Activated naive CD8-positive, alpha-beta T cell treated with anti-CD3 and anti-CD28 coated beads, Interleukin-2, amount 10 ng/mL, durations not matched to agents 7 days and 5 days (primary cell): ENCODE data around the gene IQCM. TPM values are rescaled to one million over a fixed set of nuclear protein-coding genes. Genes with fewer than 3 reads are reported as not detected.

ENCODE experiments used
- ATAC-seq: fragments of 150-1000 bp; cut with Tn5 transposase; one replicate; pipeline ENCODE4 v1.10.0; 2021; ENCODE audit warnings: low read depth, moderate library complexity
- POLR2A ChIA-PET: fragments of 350-600 bp; sonication (Branson Sonifier 250); formaldehyde crosslinking; loops from one replicate; lab custom pipeline; 2021; ENCODE audit warnings: antibody characterized with exemption; lab: Charles Lee
- DNase-seq: peaks from one replicate; pipeline ENCODE4 v3.0.0; 2021
- H3K27ac Mint-ChIP-seq: one replicate; pipeline ENCODE4 v1.8.0; 2022; ENCODE audit warnings: mild to moderate bottlenecking, mixed read lengths
- H3K27me3 Mint-ChIP-seq: one replicate; pipeline ENCODE4 v1.8.0; 2022; ENCODE audit warnings: mild to moderate bottlenecking, moderate library complexity, mixed read lengths
- H3K36me3 Mint-ChIP-seq: one replicate; pipeline ENCODE4 v1.8.0; 2021; ENCODE audit warnings: mild to moderate bottlenecking, mixed read lengths
- H3K4me1 Mint-ChIP-seq: one replicate; pipeline ENCODE4 v1.8.0; 2021; ENCODE audit warnings: mixed read lengths
- H3K4me3 Mint-ChIP-seq: one replicate; pipeline ENCODE4 v1.8.0; 2022; ENCODE audit warnings: mild to moderate bottlenecking, moderate library complexity, mixed read lengths
- H3K9me3 Mint-ChIP-seq: one replicate; pipeline ENCODE4 v1.8.0; 2021; ENCODE audit warnings: mixed read lengths
- total RNA-seq, 2 experiments: library from RNA; stranded (reverse); gene quantifications; one replicate each; pipeline ENCODE4 v1.2.3, GENCODE V29; 2021

The IQCM gene
- total RNA-seq, 2 experiments from 2014 or later: not detected

DNA sequence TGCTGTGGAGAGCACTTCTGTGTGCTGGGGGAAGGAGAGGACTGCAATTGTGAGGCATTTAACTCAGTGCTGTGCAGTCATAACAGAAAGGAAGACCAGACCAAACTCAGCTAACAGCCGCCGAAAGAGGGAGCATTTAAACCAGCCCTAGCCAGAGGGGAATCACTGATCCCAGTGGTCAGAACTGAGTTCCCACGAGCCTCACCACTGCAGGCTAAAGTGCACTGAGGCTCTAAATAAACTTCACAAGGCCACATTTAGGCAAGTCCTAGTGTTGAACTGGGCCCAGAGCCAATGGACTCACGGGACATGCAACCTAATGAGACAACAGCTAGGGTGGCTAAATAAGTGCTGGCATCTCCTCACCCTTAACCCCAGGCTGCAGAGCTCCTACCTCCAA lies 20.4 kb downstream of the IQCM start:
- Mint-ChIP-seq H3K27ac (no peak overlapping the region), H3K4me1 (no peaks in the 10 kb centered on the region), H3K9me3 (no peaks in the 10 kb centered on the region), H3K4me3 (no peak overlapping the region), H3K27me3 (no peaks in the 10 kb centered on the region), H3K36me3 (no peaks in the 10 kb centered on the region)
- DNase-seq (no peak), ATAC-seq (no peak)
- POLR2A ChIA-PET: no interaction called here

DNA sequence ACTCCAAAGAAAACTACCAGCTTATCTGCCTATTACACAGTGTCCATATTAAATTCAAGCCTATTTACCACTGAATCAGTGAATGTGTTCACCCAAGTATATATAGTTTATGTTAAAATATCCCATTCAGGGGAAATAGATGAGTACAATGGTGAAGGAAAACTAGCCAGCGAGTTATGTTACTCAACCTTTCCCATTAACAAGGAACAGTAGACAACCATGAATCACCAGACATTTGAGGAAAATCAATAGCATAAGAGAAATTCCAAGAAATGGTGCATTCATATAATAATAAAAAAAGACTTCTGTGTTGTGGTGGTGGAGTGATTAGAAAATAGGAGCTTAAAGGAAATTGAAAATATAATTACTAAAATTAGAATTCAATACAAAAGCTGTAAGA lies 21.3 kb downstream of the IQCM start:
- no peak for DNase-seq
- Mint-ChIP-seq H3K27me3 (no peaks in the 10 kb centered on the region), H3K4me1 (no peaks in the 10 kb centered on the region), H3K9me3 (no peaks in the 10 kb centered on the region), H3K36me3 (no peaks in the 10 kb centered on the region), H3K27ac (no peak overlapping the region), H3K4me3 (no peak overlapping the region)
- no peak for ATAC-seq
- POLR2A ChIA-PET: no interaction called here

DNA sequence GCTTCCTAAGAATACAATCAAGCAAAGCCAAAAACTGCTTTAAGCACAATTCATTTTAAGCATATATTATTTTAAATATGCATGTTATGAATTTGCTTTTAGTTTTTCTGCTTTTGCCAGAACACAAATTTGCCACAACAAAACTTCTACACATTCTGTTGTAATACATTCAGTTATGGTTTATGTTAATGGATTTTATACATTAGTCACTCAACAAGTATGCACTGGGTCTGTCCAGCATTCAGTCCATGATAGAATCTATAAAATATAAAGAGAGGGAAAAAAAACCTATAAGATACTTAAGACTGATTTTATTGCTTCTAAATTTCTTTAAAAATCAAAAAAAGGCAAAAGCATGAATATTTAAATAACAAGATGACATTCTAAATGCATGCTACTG lies 22.2 kb downstream of the IQCM start:
- POLR2A ChIA-PET: no interaction called here
- DNase-seq (no peak), ATAC-seq (no peak)
- Mint-ChIP-seq H3K9me3 (no peaks in the 10 kb centered on the region), H3K4me3 (no peak overlapping the region), H3K27ac (no peak overlapping the region), H3K27me3 (no peaks in the 10 kb centered on the region), H3K4me1 (no peaks in the 10 kb centered on the region), H3K36me3 (no peaks in the 10 kb centered on the region)

DNA sequence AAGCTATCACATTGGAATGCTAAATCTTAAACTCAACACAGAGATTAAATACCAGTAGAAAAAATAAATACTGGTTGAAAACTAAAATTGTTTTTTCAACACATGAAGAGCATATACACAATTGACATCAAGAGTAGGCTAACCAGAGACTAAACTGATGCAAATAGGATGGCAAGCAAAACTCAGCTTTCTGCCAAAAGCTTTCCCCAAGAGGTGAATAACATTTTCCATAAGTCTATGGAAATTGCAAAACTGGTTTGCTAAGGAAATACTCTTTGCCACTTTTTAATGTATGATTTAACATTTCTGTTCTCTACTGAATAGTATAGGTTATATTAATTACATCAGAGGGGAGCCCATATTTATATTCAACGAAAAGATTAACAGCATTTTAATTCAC lies 23.8 kb downstream of the IQCM start:
- Mint-ChIP-seq H3K4me1 (no peaks in the 10 kb centered on the region), H3K27ac (no peak overlapping the region), H3K9me3 (no peaks in the 10 kb centered on the region), H3K4me3 (no peak overlapping the region), H3K27me3 (no peaks in the 10 kb centered on the region), H3K36me3 (no peaks in the 10 kb centered on the region)
- POLR2A ChIA-PET: no interaction called here
- ATAC-seq (no peak), DNase-seq (no peak)

DNA sequence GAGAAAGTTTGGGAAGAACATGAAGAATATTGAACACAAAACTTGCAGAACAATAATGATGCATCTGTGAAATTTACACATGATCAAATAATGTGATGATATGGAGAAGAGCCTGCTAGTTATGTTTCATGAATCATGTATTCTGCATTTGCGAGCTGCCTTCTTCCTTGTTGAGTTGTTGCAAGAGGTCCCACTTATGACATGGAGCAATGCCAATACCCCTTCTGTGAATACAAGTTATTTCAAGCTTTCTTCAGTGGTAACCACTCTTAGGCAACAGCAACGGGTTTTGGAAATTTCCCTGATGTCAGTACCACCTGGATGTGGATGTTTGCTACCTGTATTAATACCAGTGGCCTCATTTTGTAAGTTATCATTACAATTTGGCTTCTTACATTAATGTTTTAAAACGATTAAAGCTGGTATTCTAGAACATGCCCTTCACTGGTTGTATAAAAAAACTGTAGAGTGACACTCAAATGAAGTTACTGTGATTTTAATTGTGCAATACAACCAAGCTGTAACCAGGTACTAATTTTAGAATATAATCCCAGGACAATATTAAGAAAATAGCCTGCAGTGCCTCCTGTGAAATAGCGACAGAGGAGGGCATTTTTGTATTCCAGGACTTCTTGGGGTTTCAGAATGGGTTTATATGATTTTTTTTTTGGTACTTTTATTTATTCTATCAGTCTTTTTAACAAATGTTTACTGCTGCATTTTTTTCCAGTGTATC lies 25.3 kb downstream of the IQCM start:
- POLR2A ChIA-PET: no interaction called here
- no peaks in the 10 kb centered on the region for H3K36me3 Mint-ChIP-seq
- DNase-seq (no peak), ATAC-seq (no peak)
- no peak overlapping the region for H3K4me3 Mint-ChIP-seq
- H3K27me3 Mint-ChIP-seq: no peaks in the 10 kb centered on the region
- no peaks in the 10 kb centered on the region for H3K9me3 Mint-ChIP-seq
- H3K27ac Mint-ChIP-seq: no peak overlapping the region
- H3K4me1 Mint-ChIP-seq: no peaks in the 10 kb centered on the region

DNA sequence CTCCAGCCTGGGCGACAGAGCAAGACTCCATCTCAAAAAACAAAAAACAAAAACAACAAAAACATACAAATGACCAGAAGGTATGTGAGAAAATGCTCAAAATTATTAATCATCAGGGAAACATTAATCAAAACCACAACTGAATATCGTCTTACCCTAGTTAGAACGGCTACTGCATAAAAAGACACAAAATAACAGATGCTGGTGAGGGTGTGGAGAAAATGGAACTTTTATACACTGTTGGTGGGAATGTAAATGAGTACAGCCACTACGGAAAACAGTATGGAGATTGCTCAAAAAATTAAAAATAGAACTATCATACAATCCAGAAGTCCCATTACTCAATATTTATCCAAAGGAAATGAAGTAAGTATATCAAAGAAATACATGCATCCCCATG lies 27.3 kb downstream of the IQCM start:
- no peak overlapping the region for H3K4me3 Mint-ChIP-seq
- H3K9me3 Mint-ChIP-seq: no peaks in the 10 kb centered on the region
- ATAC-seq: no peak
- no peak for DNase-seq
- H3K27me3 Mint-ChIP-seq: no peaks in the 10 kb centered on the region
- POLR2A ChIA-PET: no interaction called here
- H3K4me1 Mint-ChIP-seq: no peaks in the 10 kb centered on the region
- no peaks in the 10 kb centered on the region for H3K36me3 Mint-ChIP-seq
- no peak overlapping the region for H3K27ac Mint-ChIP-seq

DNA sequence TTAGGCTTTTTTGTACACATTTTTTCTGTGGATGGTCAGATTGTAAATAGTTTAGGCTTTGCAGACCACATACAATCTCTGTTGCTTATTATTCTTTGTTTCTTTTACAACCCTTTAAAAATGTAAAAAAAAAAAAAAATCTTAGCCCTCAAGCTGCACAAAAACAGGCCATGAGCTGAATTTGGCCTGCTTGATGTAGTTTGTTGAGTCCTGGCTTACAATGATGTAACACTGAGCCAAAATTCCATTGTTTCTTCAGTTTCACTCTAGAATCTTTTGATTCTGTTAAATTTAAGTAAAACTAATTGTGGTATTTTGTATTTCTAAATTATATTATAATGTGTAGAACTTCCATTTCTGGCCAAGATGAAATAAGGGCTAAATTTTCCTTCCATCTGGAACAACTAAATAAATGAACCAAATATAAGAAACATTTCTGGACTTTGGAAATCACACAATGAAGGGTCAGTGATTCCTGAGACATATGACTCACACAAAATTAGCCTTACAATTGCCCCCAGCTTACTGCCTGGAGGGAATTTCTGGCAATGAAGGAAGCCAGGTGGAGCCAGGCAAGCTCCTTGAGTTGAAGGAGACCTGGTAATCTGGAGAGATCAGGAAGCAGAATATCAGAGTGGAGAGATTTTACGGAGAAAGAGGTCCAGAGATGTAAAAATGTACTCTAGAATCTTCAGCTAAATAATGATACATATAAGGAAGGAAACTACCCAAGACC lies 29.8 kb downstream of the IQCM start:
- no peaks in the 10 kb centered on the region for H3K9me3 Mint-ChIP-seq
- no peak overlapping the region for H3K27ac Mint-ChIP-seq
- H3K4me3 Mint-ChIP-seq: no peak overlapping the region
- ATAC-seq: no peak
- no peak for DNase-seq
- H3K36me3 Mint-ChIP-seq: no peaks in the 10 kb centered on the region
- POLR2A ChIA-PET: no interaction called here
- no peaks in the 10 kb centered on the region for H3K4me1 Mint-ChIP-seq
- H3K27me3 Mint-ChIP-seq: no peaks in the 10 kb centered on the region

DNA sequence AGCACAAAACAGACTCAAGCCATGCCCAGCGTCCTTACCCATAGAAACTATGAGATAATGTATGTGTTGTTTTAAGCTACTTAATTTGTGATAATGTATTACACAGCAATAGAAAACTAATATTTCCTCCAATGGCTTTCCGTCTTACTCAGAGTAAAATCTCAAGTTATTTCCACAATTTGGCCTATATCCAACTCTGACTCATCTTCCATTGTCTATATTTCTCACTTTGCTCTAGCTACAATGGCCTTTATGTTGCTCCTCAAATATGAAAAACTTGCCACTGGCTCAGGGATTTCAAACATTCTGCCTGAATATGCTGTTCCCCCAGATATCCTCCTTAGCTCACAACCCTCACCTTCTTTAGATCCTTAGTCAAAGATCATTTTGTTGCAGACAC lies 31.6 kb downstream of the IQCM start:
- H3K27me3 Mint-ChIP-seq: no peaks in the 10 kb centered on the region
- no peaks in the 10 kb centered on the region for H3K9me3 Mint-ChIP-seq
- DNase-seq (no peak), ATAC-seq (no peak)
- POLR2A ChIA-PET: no interaction called here
- H3K27ac Mint-ChIP-seq: no peak overlapping the region
- no peaks in the 10 kb centered on the region for H3K4me1 Mint-ChIP-seq
- H3K36me3 Mint-ChIP-seq: no peaks in the 10 kb centered on the region
- H3K4me3 Mint-ChIP-seq: no peak overlapping the region

DNA sequence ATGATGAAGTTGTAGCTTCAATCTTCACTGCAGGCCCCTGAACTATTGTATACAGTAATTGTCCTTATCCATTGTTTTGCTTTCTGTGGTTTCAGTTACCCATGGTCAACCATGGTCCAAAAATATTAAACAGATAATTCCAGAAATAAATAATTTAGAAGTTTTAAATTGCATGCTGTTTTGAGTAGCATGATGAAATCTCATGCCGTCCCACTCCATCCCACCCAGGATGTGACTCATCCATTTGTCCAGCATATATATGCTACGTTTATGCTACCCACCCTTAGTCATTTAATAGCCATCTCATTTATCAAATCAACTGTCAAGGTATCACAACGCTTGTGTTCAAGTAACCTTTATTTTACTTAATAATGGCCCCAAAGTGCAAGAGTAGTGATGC lies 34.5 kb downstream of the IQCM start:
- POLR2A ChIA-PET: no interaction called here
- no peak overlapping the region for H3K4me3 Mint-ChIP-seq
- H3K27ac Mint-ChIP-seq: no peak overlapping the region
- H3K4me1 Mint-ChIP-seq: no peaks in the 10 kb centered on the region
- no peak for DNase-seq
- no peak for ATAC-seq
- no peaks in the 10 kb centered on the region for H3K27me3 Mint-ChIP-seq
- H3K36me3 Mint-ChIP-seq: no peaks in the 10 kb centered on the region
- no peaks in the 10 kb centered on the region for H3K9me3 Mint-ChIP-seq

DNA sequence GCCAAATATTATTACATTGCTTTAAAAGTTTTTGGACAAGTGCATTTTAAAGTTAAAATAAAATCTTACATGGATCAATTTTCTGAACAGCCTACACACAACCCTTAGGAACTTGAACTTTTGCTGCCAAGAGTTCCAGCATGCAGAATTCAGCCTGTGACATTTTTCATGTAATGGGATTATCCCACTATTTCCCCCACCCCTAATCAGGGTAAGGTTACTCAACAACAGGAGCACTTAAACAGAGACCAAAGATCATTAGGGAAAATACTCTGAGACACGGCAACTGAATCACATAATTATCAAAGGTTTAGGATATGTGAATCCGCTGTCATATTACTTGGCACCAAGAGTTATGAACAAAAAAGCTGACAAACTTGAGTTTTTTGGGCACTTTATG lies 47.2 kb downstream of the IQCM start:
- H3K36me3 Mint-ChIP-seq: no peaks in the 10 kb centered on the region
- DNase-seq: no peak
- no peak overlapping the region for H3K27ac Mint-ChIP-seq
- H3K27me3 Mint-ChIP-seq: no peaks in the 10 kb centered on the region
- H3K4me1 Mint-ChIP-seq: no peaks in the 10 kb centered on the region
- H3K4me3 Mint-ChIP-seq: no peak overlapping the region
- POLR2A ChIA-PET: no interaction called here
- peaks cover 2% of the 10 kb centered on the region for H3K9me3 Mint-ChIP-seq
- no peak for ATAC-seq

DNA sequence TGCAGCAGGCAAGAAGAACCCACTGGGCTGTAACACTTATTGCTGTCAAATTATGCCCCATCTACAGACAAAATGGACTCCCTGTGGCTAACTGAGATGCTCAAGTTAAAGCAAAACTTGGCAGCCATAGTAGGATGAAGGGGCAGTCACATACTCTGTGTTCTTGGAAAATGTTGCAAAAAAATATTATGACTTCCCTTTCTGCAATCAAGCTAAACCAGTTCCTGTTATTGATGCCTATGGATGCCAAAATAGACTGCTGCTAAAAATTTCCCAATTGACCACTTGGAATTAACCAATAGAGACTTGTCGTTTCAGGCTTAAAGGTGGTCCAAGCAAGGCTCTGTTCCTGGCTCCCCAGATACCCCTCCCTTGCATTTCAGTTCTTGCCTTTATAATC lies 49.5 kb downstream of the IQCM start:
- no peak for ATAC-seq
- peaks cover 2% of the 10 kb centered on the region for H3K9me3 Mint-ChIP-seq
- DNase-seq: no peak
- no peaks in the 10 kb centered on the region for H3K36me3 Mint-ChIP-seq
- POLR2A ChIA-PET: no interaction called here
- no peak overlapping the region for H3K27ac Mint-ChIP-seq
- H3K27me3 Mint-ChIP-seq: no peaks in the 10 kb centered on the region
- H3K4me1 Mint-ChIP-seq: no peaks in the 10 kb centered on the region
- H3K4me3 Mint-ChIP-seq: no peak overlapping the region

DNA sequence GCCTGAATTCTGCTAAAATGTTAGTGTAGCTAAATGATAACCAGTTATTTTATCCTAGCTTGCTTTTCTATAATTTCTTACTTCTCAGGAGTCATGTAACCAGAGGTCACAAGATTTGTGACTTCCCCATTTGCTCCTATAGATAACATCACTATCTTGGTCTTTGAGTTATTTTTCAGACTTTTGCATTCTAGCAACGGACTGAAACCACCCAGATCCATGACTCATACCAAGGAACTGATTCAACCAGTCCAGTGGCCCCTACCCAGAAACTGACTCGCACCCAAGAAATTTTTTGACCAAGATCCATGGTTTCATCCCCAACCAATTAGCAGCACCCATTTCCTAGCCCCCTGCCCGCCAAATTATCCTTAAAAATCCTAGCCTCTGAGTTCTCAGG lies 50.0 kb downstream of the IQCM start:
- Mint-ChIP-seq H3K9me3 (peaks cover 2% of the 10 kb centered on the region), H3K36me3 (no peaks in the 10 kb centered on the region), H3K4me1 (no peaks in the 10 kb centered on the region), H3K27ac (no peak overlapping the region), H3K4me3 (no peak overlapping the region), H3K27me3 (no peaks in the 10 kb centered on the region)
- POLR2A ChIA-PET: no interaction called here
- DNase-seq: no peak
- no peak for ATAC-seq

DNA sequence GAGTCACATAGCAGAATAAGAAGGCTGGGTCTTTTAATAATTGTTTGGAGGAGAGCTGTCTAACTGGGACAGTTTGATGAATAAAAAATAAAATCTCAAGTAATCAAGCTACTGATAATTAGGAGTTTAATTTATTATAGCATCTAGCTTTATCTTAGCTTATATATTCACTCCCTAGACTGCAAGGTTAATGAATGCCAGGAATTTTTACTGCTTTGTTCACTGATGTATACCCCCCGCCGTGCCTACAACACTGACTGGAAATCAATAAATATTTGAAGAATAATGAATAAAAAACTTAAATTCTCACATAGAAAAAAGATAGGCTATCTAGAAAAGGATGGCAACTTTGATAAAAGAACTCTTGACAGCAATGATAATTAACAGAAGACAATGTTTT lies 59.7 kb downstream of the IQCM start:
- DNase-seq: no peak
- Mint-ChIP-seq H3K9me3 (no peaks in the 10 kb centered on the region), H3K27me3 (no peaks in the 10 kb centered on the region), H3K27ac (no peak overlapping the region), H3K36me3 (no peaks in the 10 kb centered on the region), H3K4me1 (no peaks in the 10 kb centered on the region), H3K4me3 (no peak overlapping the region)
- POLR2A ChIA-PET: no interaction called here
- ATAC-seq: no peak

DNA sequence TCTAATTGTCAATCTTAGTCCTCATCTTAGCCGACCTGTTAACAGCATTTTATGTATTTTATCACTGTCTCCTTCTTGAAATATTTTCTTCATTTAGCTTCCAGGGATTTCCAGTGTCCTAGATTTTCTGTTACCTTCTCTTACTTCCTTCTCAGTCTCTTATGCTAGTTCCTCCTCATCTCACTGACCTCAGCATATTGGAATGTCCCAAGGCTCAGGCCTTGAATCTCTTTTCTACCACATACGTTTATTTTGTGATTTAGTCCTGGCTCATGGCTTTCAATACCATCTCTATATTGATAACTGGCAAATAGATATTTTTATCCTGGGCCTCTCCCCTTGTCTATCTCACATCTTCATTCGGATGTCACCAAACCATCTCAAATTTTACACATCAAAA lies 61.1 kb downstream of the IQCM start:
- POLR2A ChIA-PET: no interaction called here
- DNase-seq: no peak
- no peak for ATAC-seq
- no peak overlapping the region for H3K27ac Mint-ChIP-seq
- no peaks in the 10 kb centered on the region for H3K9me3 Mint-ChIP-seq
- H3K4me1 Mint-ChIP-seq: no peaks in the 10 kb centered on the region
- no peaks in the 10 kb centered on the region for H3K36me3 Mint-ChIP-seq
- H3K4me3 Mint-ChIP-seq: no peak overlapping the region
- H3K27me3 Mint-ChIP-seq: no peaks in the 10 kb centered on the region
